ENCODE data around the gene SRXN1.
A peak's percentile ranks its signal among the peaks of the same experiment; 100 is the strongest.

SRXN1 gene

DNA sequence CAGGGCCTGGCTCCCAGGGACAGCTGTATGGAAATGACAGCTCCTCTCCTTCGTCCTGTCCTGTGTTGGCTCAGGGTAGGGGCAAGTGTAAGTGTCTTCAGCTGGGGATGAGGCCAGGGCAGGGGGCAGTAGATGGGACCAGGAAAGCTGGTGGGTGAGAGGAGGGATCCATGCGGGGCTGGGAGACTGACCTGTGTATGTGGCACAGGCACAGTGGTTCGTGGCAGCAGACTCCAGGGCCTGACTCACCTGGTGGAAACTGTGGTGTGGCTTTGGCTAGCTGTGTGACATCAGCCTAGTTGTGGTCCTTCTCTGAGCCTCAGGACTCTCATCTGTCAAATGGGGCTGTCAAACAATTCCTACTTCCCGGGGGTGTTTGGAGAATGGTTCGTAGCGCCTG lies 36.3 kb upstream of the SRXN1 start:
- Histone ChIP-seq H3K27ac (ENCODE audit: low read depth, low read length) (no peak overlapping the region), H2AFZ (ENCODE audit: low read length, unreplicated experiment) (no peak overlapping the region), H3K27me3 (ENCODE audit: insufficient read depth, low read length) (peaks cover 79% of the 10 kb centered on the region)

DNA sequence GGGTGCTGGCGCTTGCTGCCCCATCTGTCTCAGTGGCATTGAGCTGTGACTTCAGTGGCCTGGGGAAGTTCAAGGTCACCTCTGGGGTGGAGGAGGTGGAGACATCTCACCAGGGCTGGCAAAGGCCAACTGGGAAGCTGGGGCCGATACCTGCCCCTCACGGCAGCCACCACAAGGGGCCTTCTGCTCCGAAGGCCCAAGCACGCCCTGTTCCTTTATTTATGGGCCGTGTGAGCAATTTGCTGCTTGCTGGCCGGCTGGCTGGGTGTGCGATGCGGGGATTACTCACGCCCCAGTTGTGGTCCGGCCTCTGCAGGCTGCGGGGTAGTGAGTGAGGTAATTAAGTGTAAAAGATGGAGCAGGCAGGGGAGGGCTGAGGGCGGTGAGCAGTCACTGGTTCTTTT lies 35.8 kb upstream of the SRXN1 start:
- H3K36me3 ChIP-seq (ENCODE audit: insufficient read depth, low read length), result no peaks in the 10 kb centered on the region
- H3K4me1 ChIP-seq (ENCODE audit: control insufficient read depth, insufficient read depth, low read length, unreplicated experiment), result no peaks in the 10 kb centered on the region
- no peak overlapping the region for H2AFZ ChIP-seq (ENCODE audit: low read length, unreplicated experiment)
- H3K27me3 ChIP-seq (ENCODE audit: insufficient read depth, low read length), result peaks cover 73% of the 10 kb centered on the region
- no peaks in the 10 kb centered on the region for H3K79me2 ChIP-seq (ENCODE audit: control insufficient read depth, insufficient read depth, low read length, unreplicated experiment)
- H3K4me3 ChIP-seq (ENCODE audit: low read depth, low read length), result no peak overlapping the region
- no peak overlapping the region for H3K27ac ChIP-seq (ENCODE audit: low read depth, low read length)

More for the DNA sequence above, 36.3 kb upstream of the SRXN1 start:
- H3K79me2 ChIP-seq (ENCODE audit: control insufficient read depth, insufficient read depth, low read length, unreplicated experiment), result no peaks in the 10 kb centered on the region
- H3K4me3 ChIP-seq (ENCODE audit: low read depth, low read length), result no peak overlapping the region
- H3K4me1 ChIP-seq (ENCODE audit: control insufficient read depth, insufficient read depth, low read length, unreplicated experiment), result no peaks in the 10 kb centered on the region
- H3K36me3 ChIP-seq (ENCODE audit: insufficient read depth, low read length), result no peaks in the 10 kb centered on the region

DNA sequence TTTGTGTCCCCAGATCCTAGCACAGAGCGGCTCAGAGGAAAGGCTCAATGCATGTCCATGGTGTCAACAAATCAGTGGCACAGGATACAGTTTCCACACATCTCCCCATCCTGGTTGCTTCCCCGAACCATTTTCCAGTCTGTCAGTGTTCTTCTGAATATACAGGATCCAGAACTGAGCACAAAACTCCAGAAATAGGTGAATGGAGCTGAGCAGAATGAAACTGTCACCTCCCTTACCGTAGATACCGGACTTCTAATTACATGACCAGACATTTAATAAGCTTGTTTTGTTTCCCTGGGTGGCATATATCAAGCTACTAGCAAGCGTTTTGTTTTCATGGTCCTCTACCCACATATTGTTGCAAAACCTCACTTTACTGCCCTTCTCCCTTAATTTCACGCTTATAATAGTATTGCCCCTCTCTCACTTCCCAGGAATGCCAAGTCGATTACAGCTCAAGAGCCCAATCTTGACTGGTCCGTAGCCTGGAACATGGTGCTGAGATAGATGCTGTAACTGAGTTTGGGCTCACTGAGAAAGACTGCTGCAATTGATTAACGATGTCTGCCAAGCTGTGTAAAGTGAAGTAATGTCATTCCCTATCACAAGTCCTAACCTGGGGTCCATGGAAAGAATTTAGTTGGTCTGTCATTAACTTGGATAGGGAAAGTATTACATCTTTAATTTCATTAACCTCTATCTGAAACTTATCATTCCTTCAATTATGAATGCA lies 34.6 kb upstream of the SRXN1 start:
- H3K27ac ChIP-seq (ENCODE audit: low read depth, low read length), result no peak overlapping the region
- H3K4me1 ChIP-seq (ENCODE audit: control insufficient read depth, insufficient read depth, low read length, unreplicated experiment), result no peaks in the 10 kb centered on the region
- H3K4me3 ChIP-seq (ENCODE audit: low read depth, low read length), result no peak overlapping the region
- H3K79me2 ChIP-seq (ENCODE audit: control insufficient read depth, insufficient read depth, low read length, unreplicated experiment), result no peaks in the 10 kb centered on the region
- H2AFZ ChIP-seq (ENCODE audit: low read length, unreplicated experiment), result no peak overlapping the region
- H3K27me3 ChIP-seq (ENCODE audit: insufficient read depth, low read length), result peaks cover 69% of the 10 kb centered on the region
- H3K36me3 ChIP-seq (ENCODE audit: insufficient read depth, low read length), result no peaks in the 10 kb centered on the region

DNA sequence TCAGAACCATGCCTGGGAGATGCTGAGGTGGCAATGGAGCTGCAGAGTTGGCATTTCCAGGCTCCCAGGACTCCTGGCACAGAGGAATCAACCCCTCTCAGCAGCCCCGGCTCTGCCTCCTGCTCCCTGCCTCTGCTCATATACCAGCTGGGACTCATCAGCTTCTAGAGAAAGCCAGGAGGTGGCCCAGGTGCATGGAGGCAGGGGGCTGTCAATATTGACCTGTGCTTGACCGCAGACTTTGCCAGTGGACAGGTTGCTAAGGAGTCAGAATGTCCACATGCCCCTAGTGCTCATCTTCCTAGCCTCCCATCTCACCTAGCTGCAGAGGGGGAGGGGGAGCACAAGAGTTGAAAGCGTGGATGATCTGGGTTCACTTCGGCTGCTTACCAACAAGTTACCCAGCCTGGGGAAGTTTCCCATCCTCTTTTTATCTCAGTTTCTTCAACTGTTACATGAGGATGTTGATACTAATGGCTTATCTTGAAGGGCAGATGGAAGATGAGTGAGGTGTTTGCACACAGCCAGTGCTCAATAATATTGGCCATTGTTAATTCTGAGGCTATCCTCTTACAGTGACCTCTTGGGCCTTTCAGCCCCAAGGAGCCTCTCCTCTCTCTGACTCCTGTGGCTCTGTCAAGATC lies 31.8 kb upstream of the SRXN1 start:
- Histone ChIP-seq H3K27ac (ENCODE audit: low read depth, low read length) (no peak overlapping the region), H2AFZ (ENCODE audit: low read length, unreplicated experiment) (no peak overlapping the region), H3K27me3 (ENCODE audit: insufficient read depth, low read length) (peaks cover 68% of the 10 kb centered on the region), H3K36me3 (ENCODE audit: insufficient read depth, low read length) (no peaks in the 10 kb centered on the region), H3K4me3 (ENCODE audit: low read depth, low read length) (no peak overlapping the region), H3K79me2 (ENCODE audit: control insufficient read depth, insufficient read depth, low read length, unreplicated experiment) (no peaks in the 10 kb centered on the region), H3K4me1 (ENCODE audit: control insufficient read depth, insufficient read depth, low read length, unreplicated experiment) (no peaks in the 10 kb centered on the region)

DNA sequence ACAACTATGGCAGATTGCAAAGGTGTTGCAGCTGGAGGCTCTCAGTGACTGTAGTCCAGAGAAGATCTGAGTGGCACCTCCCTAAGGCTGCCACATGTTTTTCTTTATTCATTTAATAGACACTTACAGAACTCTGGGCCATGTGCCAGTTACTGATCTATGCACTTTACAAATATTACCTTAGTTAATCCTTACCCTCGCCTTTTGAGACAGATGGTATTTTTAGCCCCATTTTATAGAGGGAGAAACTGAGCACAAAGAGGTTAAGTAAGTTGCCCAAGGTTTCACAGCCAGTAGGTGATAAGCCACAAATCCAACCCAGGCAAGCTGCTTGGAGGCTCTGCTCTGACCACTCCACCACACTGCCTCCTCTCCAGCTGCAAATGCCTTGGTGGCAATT lies 29.1 kb upstream of the SRXN1 start:
- Histone ChIP-seq H3K27ac (ENCODE audit: low read depth, low read length) (no peak overlapping the region), H3K4me3 (ENCODE audit: low read depth, low read length) (no peak overlapping the region), H3K79me2 (ENCODE audit: control insufficient read depth, insufficient read depth, low read length, unreplicated experiment) (no peaks in the 10 kb centered on the region), H3K36me3 (ENCODE audit: insufficient read depth, low read length) (no peaks in the 10 kb centered on the region), H2AFZ (ENCODE audit: low read length, unreplicated experiment) (no peak overlapping the region), H3K27me3 (ENCODE audit: insufficient read depth, low read length) (peaks cover 64% of the 10 kb centered on the region), H3K4me1 (ENCODE audit: control insufficient read depth, insufficient read depth, low read length, unreplicated experiment) (no peaks in the 10 kb centered on the region)

DNA sequence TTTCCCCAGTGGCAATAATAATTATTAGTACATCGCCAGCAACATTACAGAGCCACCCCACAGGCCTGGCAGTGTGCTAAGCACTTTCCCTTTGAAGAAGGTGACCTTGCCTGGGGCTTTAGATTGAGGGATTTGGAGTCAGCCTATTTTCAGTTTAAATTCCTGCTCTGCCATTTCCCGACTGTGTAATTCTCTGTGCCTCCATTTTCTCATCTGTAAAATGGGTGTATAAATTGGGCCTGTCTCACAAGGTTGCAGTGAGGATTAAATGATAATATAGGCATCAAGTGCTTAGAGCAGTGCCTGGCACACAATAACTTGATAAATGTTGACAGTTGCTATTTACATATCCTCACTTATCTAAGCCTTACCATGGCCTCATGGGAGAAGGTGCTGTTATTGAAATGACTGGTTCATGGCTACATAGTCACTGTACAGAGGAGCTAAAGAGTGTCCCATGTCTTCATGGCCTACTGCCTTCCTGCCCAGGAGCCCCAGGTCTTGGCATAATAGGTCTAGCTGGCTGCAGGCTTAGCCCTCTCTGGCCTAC lies 27.7 kb upstream of the SRXN1 start:
- H3K36me3 ChIP-seq (ENCODE audit: insufficient read depth, low read length), result no peaks in the 10 kb centered on the region
- H3K27ac ChIP-seq (ENCODE audit: low read depth, low read length), result no peak overlapping the region
- H3K4me1 ChIP-seq (ENCODE audit: control insufficient read depth, insufficient read depth, low read length, unreplicated experiment), result no peaks in the 10 kb centered on the region
- H3K4me3 ChIP-seq (ENCODE audit: low read depth, low read length), result no peak overlapping the region
- H3K79me2 ChIP-seq (ENCODE audit: control insufficient read depth, insufficient read depth, low read length, unreplicated experiment), result no peaks in the 10 kb centered on the region
- peaks cover 70% of the 10 kb centered on the region for H3K27me3 ChIP-seq (ENCODE audit: insufficient read depth, low read length)
- no peak overlapping the region for H2AFZ ChIP-seq (ENCODE audit: low read length, unreplicated experiment)

DNA sequence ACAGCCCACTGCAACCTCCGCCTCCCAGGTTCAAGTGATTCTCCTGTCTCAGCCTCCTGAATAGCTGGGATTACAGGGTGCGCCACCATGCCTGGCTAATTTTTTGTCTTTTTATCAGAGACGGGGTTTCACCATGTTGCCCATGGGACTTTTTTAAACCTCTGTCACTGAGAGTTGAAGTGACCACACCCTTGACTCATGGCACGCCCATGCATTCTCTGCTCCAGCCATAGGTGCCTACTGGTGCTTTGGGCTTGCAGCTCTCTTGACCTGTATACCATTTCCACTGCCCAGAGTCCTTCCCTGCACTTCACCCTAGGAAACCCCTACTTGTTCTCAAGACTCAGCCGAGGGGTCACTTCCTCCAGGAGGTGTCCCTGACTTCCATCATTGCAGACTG lies 25.0 kb upstream of the SRXN1 start:
- Histone ChIP-seq H3K27ac (ENCODE audit: low read depth, low read length) (no peak overlapping the region), H3K4me3 (ENCODE audit: low read depth, low read length) (no peak overlapping the region), H3K79me2 (ENCODE audit: control insufficient read depth, insufficient read depth, low read length, unreplicated experiment) (no peaks in the 10 kb centered on the region), H2AFZ (ENCODE audit: low read length, unreplicated experiment) (no peak overlapping the region), H3K4me1 (ENCODE audit: control insufficient read depth, insufficient read depth, low read length, unreplicated experiment) (no peaks in the 10 kb centered on the region), H3K27me3 (ENCODE audit: insufficient read depth, low read length) (peaks cover 94% of the 10 kb centered on the region), H3K36me3 (ENCODE audit: insufficient read depth, low read length) (no peaks in the 10 kb centered on the region)

- H3K27ac ChIP-seq (ENCODE audit: low read depth, low read length), result no peak overlapping the region
- peaks cover 91% of the 10 kb centered on the region for H3K27me3 ChIP-seq (ENCODE audit: insufficient read depth, low read length)
- no peak overlapping the region for H2AFZ ChIP-seq (ENCODE audit: low read length, unreplicated experiment)
These were observed 24.0 kb upstream of the SRXN1 start for GRCh38 chr20:676967-677366.

GRCh38 chr20:676315-676937 lies 23.4 kb upstream of the SRXN1 start:
- H3K27ac ChIP-seq (ENCODE audit: low read depth, low read length), result no peak overlapping the region
- no peaks in the 10 kb centered on the region for H3K79me2 ChIP-seq (ENCODE audit: control insufficient read depth, insufficient read depth, low read length, unreplicated experiment)
- no peaks in the 10 kb centered on the region for H3K4me1 ChIP-seq (ENCODE audit: control insufficient read depth, insufficient read depth, low read length, unreplicated experiment)
- no peaks in the 10 kb centered on the region for H3K36me3 ChIP-seq (ENCODE audit: insufficient read depth, low read length)
- H3K27me3 ChIP-seq (ENCODE audit: insufficient read depth, low read length), result peaks cover 91% of the 10 kb centered on the region
- no peak overlapping the region; the same call in 1 of the 2 replicates for H3K4me3 ChIP-seq (ENCODE audit: low read depth, low read length)
- no peak overlapping the region for H2AFZ ChIP-seq (ENCODE audit: low read length, unreplicated experiment)

More at GRCh38 chr20:676967-677366, 24.0 kb upstream of the SRXN1 start:
- Histone ChIP-seq H3K79me2 (ENCODE audit: control insufficient read depth, insufficient read depth, low read length, unreplicated experiment) (no peaks in the 10 kb centered on the region), H3K36me3 (ENCODE audit: insufficient read depth, low read length) (no peaks in the 10 kb centered on the region), H3K4me3 (ENCODE audit: low read depth, low read length) (no peak overlapping the region), H3K4me1 (ENCODE audit: control insufficient read depth, insufficient read depth, low read length, unreplicated experiment) (no peaks in the 10 kb centered on the region)

DNA sequence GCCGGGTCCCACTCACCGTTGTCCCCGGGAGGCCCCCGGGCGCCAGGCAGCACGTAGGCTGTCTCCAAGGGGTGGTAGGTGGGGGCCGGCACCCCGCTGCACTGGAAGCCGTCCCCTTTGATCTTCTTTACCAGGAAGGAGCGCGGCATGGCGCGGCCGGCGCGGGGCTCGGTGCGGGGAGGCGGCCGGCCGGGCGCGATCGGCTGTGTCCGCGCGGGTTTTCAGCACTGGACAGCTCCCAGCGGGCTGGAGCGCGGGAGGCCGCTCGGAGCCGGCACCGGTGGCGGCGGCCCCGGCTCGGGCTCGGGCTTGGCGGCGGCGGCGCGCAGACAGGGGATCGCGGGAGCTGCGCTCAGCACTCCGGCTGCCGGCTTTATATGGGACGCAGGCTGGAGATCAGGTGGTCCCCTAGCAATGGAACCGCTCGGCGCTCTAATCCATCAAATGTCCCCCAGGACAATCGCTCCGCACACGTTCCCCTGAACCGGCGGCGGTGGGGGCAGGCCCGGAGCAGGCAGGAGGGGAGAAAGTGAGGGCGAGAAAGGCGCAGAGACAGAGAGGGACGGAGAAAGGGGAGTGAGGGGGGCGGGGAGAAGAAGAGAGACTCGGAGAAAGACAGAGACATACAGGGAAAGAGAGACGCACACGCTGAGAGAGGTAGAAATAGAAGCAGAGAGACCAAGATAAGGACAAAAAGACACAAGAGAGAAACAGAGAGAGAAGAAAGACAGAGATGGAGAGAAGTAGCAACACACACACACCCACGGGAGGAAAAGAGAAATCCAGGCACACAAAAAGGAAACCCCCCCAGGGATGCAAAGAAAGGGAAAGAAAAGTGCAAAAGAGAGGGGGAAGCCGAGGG lies 22.7 kb upstream of the SRXN1 start, which contains the start of gene SCRT2:
SCRT2 (minus strand) TSS at position 350 of the 862 bp plus-strand sequence; CDS start at position 149, 201 bp downstream.
- Histone ChIP-seq H3K4me3 (ENCODE audit: low read depth, low read length) (peak within 1 kb of the TSS; percentile 51), H3K4me1 (ENCODE audit: control insufficient read depth, insufficient read depth, low read length, unreplicated experiment) (no peaks in the 10 kb centered on the region), H3K27ac (ENCODE audit: low read depth, low read length) (no peak within 1 kb of the TSS), H2AFZ (ENCODE audit: low read length, unreplicated experiment) (no peak within 1 kb of the TSS), H3K27me3 (ENCODE audit: insufficient read depth, low read length) (peaks cover 90% of the 10 kb centered on the region), H3K36me3 (ENCODE audit: insufficient read depth, low read length) (no peaks in the 10 kb centered on the region), H3K79me2 (ENCODE audit: control insufficient read depth, insufficient read depth, low read length, unreplicated experiment) (no peaks in the 10 kb centered on the region)
